GM19035 (cell line): ENCODE measurements around the gene TARBP1.
"Not testable (repeated sequence)": the region's sequence is repeated elsewhere in the genome, so short reads cannot be mapped to it uniquely, and the experiment has no call there.

Experiments used
- ATAC-seq: cut with Tn5 transposase; IDR thresholded peaks from one replicate; pipeline ENCODE4 v1.9.1; 2021; ENCODE audit not compliant: unreplicated experiment

TARBP1 gene

GRCh38 chr1:234398849-234399381 is 80.1 kb downstream of the TARBP1 start:
- ATAC-seq = no peak

GRCh38 chr1:234397732-234398131 is 81.2 kb downstream of the TARBP1 start:
- no peak for ATAC-seq

- peak; percentile 37 for ATAC-seq
These were observed 82.1 kb downstream of the TARBP1 start for GRCh38 chr1:234396871-234397270.

GRCh38 chr1:234396092-234396491 is 82.9 kb downstream of the TARBP1 start:
- ATAC-seq = no peak

GRCh38 chr1:234395297-234395696 is 83.7 kb downstream of the TARBP1 start:
- no peak for ATAC-seq

GRCh38 chr1:234393190-234393589 is 85.8 kb downstream of the TARBP1 start:
- no peak for ATAC-seq

- no peak for ATAC-seq
These were observed 90.9 kb downstream of the TARBP1 start for GRCh38 chr1:234388094-234388493.

- ATAC-seq = no peak
These were observed 92.9 kb downstream of the TARBP1 start for GRCh38 chr1:234386122-234386521.

GRCh38 chr1:234381699-234382555 is 97.1 kb downstream of the TARBP1 start:
- no peak for ATAC-seq

- ATAC-seq = not testable (repeated sequence)
These were observed 99.3 kb downstream of the TARBP1 start for GRCh38 chr1:234379591-234380109.

- ATAC-seq = no peak
These were observed 103.3 kb downstream of the TARBP1 start for GRCh38 chr1:234375672-234376071.

- ATAC-seq = peak; percentile 28
These were observed 105.1 kb downstream of the TARBP1 start for GRCh38 chr1:234373959-234374254.

- peak; percentile 93 for ATAC-seq
These were observed 105.7 kb downstream of the TARBP1 start, which contains the start of gene COA6 for GRCh38 chr1:234373064-234373958. Gene COA6, plus strand, starts transcription at chr1:234373456. Its CDS starts 11 bp downstream, at chr1:234373467.

- no peak for ATAC-seq
These were observed 106.8 kb downstream of the TARBP1 start for GRCh38 chr1:234372011-234372757.

GRCh38 chr1:234371414-234371813 is 107.6 kb downstream of the TARBP1 start:
- ATAC-seq = no peak

- ATAC-seq = no peak
These were observed 109.2 kb downstream of the TARBP1 start for GRCh38 chr1:234369784-234370183.

GRCh38 chr1:234369033-234369430 is 109.9 kb downstream of the TARBP1 start:
- no peak for ATAC-seq

GRCh38 chr1:234368320-234369032 is 110.5 kb downstream of the TARBP1 start:
- ATAC-seq = no peak

GRCh38 chr1:234362558-234362957 is 116.4 kb downstream of the TARBP1 start:
- no peak for ATAC-seq

- ATAC-seq = no peak
These were observed 117.8 kb downstream of the TARBP1 start for GRCh38 chr1:234361102-234361603.
